ENCODE data around the gene GFY. TPM values are rescaled to one million over a fixed set of nuclear protein-coding genes. Genes with fewer than 3 reads are reported as not detected.

GFY gene
- total and polyA plus RNA-seq, 9 of the 15 experiments (the other 6 are each of a cell fraction or from before 2014, with no cell fraction given) = 0.06 to 0.40 (median 0.19) TPM; not detected in 3

- 44% methylated on average over 5 of the region's 5 CpGs for WGBS (ENCODE audit: insufficient coverage, low coverage, missing lambda C conversion rate)
- no TSS peak for BruUV-seq (replicated peaks)
- ATAC-seq = no peak
- Histone ChIP-seq H3K4me1 (replicated peaks in 1 of 2; ENCODE audit: control insufficient read depth in 2 of 2, insufficient read depth in 2 of 2, low read length in 2 of 2) (peaks cover 0 to 2% of the 10 kb centered on the region in 2 experiments; a peak in 2 of 5 replicates), H3K4me2 (ENCODE audit: insufficient read depth, low read length) (no peak overlapping the region), H3K9me3 (replicated peaks; ENCODE audit: control insufficient read depth, insufficient read depth, low read depth, low read length) (peaks cover 6% of the 10 kb centered on the region), H3K79me2 (ENCODE audit: control insufficient read depth, insufficient read depth, low read length) (no peaks in the 10 kb centered on the region), H3K4me3 (no peak overlapping the region), H3K9ac (ENCODE audit: insufficient read depth in 1 of 2, low read depth in 2 of 2, low read length in 2 of 2) (no peak overlapping the region), H3K27ac (ENCODE audit: extremely low read depth, low read depth, low read length) (no peak overlapping the region), H3K9me1 (ENCODE audit: control insufficient read depth, insufficient read depth, low read length) (no peaks in the 10 kb centered on the region), H4K20me1 (replicated peaks; ENCODE audit: control insufficient read depth, insufficient read depth, low read length) (no peaks in the 10 kb centered on the region), H3K27me3 (ENCODE audit: control insufficient read depth in 2 of 2, insufficient read depth in 2 of 2, low read length in 2 of 2) (no peaks in the 10 kb centered on the region), H2AFZ (ENCODE audit: low read depth, low read length) (no peak overlapping the region), H3K36me3 (ENCODE audit: control insufficient read depth, insufficient read depth, low read length) (no peaks in the 10 kb centered on the region)
- TF ChIP-seq CBX3 (IDR thresholded peaks at IDR 0.05; ENCODE audit: borderline replicate concordance in 1 of 2, low read length in 2 of 2) (peak in 1 of 2 experiments; percentile 46; a peak in 1 of 3 replicates), TRIM24 (IDR thresholded peaks at IDR 0.05) (0 out of 4 replicates have a peak, but pooled peaks of 1 of the 2 experiments have one; percentile 15), MYBL2 (IDR thresholded peaks at IDR 0.05; ENCODE audit: low read depth) (no peak), MYBL2 (CRISPR knock-in tag; IDR thresholded peaks at IDR 0.05; ENCODE audit: borderline replicate concordance) (no peak), TRIM28 (IDR thresholded peaks at IDR 0.05) (peak; percentile 62; the same call in 1 of the 2 replicates)
- in situ Hi-C loops (cut with MboI) (no loop called here), intact Hi-C loops (cut with micrococcal nuclease) (no loop called here)
- ChIA-PET CTCF (ENCODE audit: low intra/inter-chr PET ratio) (no interaction called here), POLR2A (interaction anchor here (0.6 kb wide), 1 partner anchor 46 kb away, joined by 3 read pairs; no protein-coding TSS in a partner anchor)
- FAIRE-seq = no peak
- no peak for DNase-seq (ENCODE audit: extremely low read depth in 1 of 4, low spot score in 3 of 4)
Observed at GRCh38 chr19:49382639-49383038, 42.5 kb upstream of the GFY start.

GRCh38 chr19:49383599-49383998 lies 41.6 kb upstream of the GFY start:
- no TSS peak for BruUV-seq (replicated peaks)
- TF ChIP-seq C11orf30 (IDR thresholded peaks at IDR 0.05; ENCODE audit: low read depth) (peak; percentile 80), ZBED1 (IDR thresholded peaks at IDR 0.05) (no peak), IRF9 (tag; IDR thresholded peaks at IDR 0.05) (no peak), ZNF316 (IDR thresholded peaks at IDR 0.05) (peak; percentile 90), BCOR (IDR thresholded peaks at IDR 0.05) (no peak), CTBP1 (IDR thresholded peaks at IDR 0.05; ENCODE audit: borderline replicate concordance) (no peak), MAFK (IDR thresholded peaks at IDR 0.05; ENCODE audit: low read length) (peak; percentile 57), ZNF354B (CRISPR knock-in tag; IDR thresholded peaks at IDR 0.05) (no peak), CREB3 (tag; conservative IDR thresholded peaks at IDR 0.05; ENCODE audit: low read depth) (no peak), ZNF41 (CRISPR knock-in tag; conservative IDR thresholded peaks at IDR 0.05) (no peak), DMBX1 (CRISPR knock-in tag; IDR thresholded peaks at IDR 0.05; ENCODE audit: borderline replicate concordance) (no peak), MAFG (tag; conservative IDR thresholded peaks at IDR 0.05) (peak; percentile 68), PHB2 (IDR thresholded peaks at IDR 0.05; ENCODE audit: low read depth) (no peak), RNF2 (IDR thresholded peaks at IDR 0.05) (no peak)

More at GRCh38 chr19:49383599-49383998, 41.6 kb upstream of the GFY start:
- Histone ChIP-seq H3K4me2 (ENCODE audit: insufficient read depth, low read length) (no peak overlapping the region), H3K79me2 (ENCODE audit: control insufficient read depth, insufficient read depth, low read length) (no peaks in the 10 kb centered on the region), H3K9me1 (ENCODE audit: control insufficient read depth, insufficient read depth, low read length) (no peaks in the 10 kb centered on the region), H3K4me3 (no peak overlapping the region), H3K4me1 (replicated peaks in 1 of 2; ENCODE audit: control insufficient read depth in 2 of 2, insufficient read depth in 2 of 2, low read length in 2 of 2) (peaks cover 0 to 11% of the 10 kb centered on the region in 2 experiments; a peak in 2 of 5 replicates), H3K27me3 (ENCODE audit: control insufficient read depth in 2 of 2, insufficient read depth in 2 of 2, low read length in 2 of 2) (no peaks in the 10 kb centered on the region), H4K20me1 (replicated peaks; ENCODE audit: control insufficient read depth, insufficient read depth, low read length) (no peaks in the 10 kb centered on the region), H3K9ac (ENCODE audit: insufficient read depth in 1 of 2, low read depth in 2 of 2, low read length in 2 of 2) (no peak overlapping the region), H3K27ac (ENCODE audit: extremely low read depth, low read depth, low read length) (no peak overlapping the region), H3K9me3 (replicated peaks; ENCODE audit: control insufficient read depth, insufficient read depth, low read depth, low read length) (peaks cover 7% of the 10 kb centered on the region), H2AFZ (ENCODE audit: low read depth, low read length) (no peak overlapping the region), H3K36me3 (ENCODE audit: control insufficient read depth, insufficient read depth, low read length) (no peaks in the 10 kb centered on the region)
- FAIRE-seq (peak; percentile 19), ATAC-seq (no peak), DNase-seq (ENCODE audit: extremely low read depth in 1 of 4, low spot score in 3 of 4) (no peak)
- in situ Hi-C loops (cut with MboI) (no loop called here), intact Hi-C loops (cut with micrococcal nuclease) (no loop called here)
- POLR2A ChIA-PET = interaction anchor here (1.1 kb wide), 1 partner anchor 10 kb away, joined by 3 read pairs; no protein-coding TSS in a partner anchor
- CTCF ChIA-PET (ENCODE audit: low intra/inter-chr PET ratio) = no interaction called here
- 27% methylated on average over 1 of the region's 1 CpG for WGBS (ENCODE audit: insufficient coverage, low coverage, missing lambda C conversion rate)
